ENCODE results near the gene KASH5.
A peak's percentile ranks its signal among the peaks of the same experiment; 100 is the strongest.
"Not testable (repeated sequence)": the region's sequence is repeated elsewhere in the genome, so short reads cannot be mapped to it uniquely, and the experiment has no call there.

Gene KASH5

DNA sequence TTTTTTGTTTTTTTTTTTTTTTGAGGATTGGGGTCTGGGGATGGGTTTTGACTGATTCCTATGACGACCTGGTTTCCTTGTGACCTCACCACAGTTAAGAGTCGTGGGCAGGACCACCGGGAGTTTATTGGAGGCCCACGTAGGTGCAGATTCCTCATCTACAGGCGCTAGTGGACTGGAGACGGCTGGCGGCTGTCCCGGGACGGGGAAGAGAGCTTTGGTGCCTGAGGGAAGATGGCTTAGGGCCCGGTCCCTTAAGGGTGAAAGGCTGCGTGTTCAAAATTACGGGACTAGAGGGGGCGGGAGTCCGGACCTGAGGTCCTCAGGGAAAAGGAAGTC, 25.2 kb upstream of the KASH5 start:
- no peak for DNase-seq

DNA sequence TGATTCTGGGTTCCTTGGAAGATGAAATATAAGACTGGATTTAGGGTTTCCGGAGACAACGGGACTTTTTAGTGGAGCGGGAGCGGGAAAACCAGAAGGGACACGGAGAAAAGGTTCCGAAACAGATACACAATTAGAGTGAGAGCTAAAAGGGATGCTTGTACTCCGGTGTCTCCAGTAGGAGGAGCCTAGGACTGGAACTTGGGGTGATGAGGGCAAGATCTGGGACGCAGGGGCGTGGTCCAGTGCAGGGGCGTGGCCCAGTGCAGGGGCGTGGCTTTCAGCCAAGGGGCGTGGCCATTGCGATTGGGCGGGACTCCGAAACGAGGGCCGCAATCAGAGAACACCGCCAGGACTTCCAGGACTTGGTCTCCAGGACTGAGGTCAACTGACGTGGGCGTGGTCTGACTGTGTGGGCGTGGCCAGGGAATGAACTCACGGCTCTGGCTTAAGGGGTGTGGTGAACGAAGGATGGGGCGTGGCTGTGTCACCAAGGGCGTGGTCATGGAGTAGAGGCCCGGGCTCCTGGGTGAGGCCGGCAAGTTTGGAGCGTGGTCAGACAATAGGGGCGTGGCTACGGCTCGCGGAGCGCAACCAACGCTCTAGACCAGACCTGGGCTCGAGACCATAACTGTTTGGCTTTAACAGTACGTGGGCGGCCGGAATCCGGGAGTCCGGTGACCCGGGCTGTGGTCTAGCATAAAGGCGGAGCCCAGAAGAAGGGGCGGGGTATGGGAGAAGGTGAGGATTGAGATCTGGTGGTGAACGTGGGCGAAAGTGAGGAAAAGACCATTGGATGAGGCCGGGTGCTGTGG, 24.6 kb upstream of the KASH5 start, which contains the start of gene DKKL1:
TSS of gene DKKL1 (plus strand) at position 610 of the 815 bp plus-strand sequence. CDS start at position 732, 122 bp downstream.
- DNase-seq = peak; percentile 70 to 87

DNA sequence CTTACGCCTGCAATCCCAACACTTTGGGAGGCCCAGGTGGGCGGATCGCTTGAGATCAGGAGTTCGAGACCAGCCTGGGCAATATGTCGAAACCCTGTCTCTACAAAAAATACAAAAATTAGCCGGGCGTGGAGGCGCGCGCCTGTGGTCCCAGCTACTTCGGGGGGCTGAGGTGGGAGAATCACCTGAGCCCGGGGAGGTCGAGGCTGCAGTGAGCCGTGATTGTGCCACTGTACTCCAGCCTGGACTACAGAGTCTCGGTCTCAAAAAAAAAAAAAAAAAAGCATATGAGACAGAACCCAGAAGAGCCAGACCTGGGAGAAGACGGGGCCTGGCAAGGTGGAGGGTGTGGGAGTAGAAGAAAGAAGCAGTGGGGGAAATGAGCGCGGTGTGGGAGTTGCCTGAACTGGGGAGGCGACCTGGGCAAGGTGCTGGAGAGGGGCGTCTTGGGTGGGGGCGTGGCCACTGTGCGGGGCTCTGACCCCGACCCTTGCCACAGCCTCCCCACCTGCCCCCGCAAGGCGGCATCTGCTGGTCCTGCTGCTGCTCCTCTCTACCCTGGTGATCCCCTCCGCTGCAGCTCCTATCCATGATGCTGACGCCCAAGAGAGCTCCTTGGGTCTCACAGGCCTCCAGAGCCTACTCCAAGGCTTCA, 23.8 kb upstream of the KASH5 start:
- no peak for DNase-seq

DNA sequence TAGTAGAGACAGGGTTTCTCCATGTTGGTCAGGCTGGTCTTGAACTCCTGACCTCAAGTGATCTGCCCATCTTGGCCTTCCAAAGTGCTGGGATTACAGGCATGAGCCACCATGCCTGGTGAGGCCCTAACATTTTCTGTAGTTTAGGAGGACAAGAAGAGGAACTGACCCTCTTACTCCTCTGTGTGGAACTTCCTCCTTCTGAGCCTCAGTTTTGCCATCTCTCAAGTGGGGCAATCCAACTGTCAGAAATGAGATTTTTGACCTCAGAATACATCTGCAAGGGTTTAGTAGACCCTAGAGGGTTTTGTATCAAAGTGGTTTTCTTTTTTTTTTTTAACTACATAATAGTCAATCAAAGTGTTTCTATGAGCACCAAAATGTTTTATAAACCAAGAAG, 21.9 kb upstream of the KASH5 start:
- no peak for DNase-seq

DNA sequence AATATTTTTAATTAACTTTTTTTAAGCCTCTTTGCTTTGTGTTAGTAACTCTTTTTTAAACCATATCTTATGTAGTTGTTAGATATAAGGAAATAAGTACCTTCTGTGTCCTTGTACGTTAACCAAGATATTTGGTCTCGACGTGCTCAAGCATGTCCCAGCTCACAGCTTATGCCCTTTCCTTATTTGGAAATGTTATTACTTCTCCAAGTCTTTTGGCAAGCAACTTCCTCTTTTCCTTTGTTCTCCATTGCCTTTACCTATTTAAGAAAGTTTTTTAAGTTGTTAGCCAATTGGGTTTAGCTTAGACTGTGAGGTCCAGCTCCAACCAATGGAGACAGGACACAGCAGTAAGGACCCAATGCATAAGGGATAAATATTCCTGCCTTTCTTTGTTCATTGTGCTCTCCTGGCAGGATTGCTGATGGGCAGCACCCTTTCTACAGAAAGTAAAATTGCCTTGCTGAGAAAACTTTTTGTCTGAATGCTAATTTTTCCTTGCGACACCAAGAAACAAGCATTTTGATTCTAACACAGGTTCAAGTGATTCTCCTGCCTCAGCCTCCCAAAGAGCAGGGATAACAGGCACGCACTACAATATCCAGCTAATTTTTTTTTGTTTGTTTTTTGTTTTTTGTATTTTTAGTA, 19.2 kb upstream of the KASH5 start:
- no peak for DNase-seq

DNA sequence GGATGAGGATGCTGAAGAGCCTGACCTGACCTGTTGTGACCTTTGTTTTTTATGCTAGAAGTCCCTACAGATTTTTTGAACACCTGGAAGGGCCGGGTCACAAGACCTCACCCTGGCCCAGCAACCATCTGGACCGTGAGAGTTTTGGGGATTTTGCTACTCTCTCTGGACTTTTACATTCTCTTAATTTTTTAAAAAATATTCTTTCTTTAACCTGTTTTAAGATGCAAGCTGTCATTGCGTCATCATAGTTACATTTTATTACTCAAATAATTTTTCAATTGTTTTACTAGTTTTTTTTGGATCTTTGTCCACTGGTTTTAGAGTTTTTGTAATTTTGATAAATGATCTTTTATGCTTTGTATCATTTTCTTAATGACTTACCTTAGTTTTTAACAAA, 16.9 kb upstream of the KASH5 start:
- DNase-seq = no peak

DNA sequence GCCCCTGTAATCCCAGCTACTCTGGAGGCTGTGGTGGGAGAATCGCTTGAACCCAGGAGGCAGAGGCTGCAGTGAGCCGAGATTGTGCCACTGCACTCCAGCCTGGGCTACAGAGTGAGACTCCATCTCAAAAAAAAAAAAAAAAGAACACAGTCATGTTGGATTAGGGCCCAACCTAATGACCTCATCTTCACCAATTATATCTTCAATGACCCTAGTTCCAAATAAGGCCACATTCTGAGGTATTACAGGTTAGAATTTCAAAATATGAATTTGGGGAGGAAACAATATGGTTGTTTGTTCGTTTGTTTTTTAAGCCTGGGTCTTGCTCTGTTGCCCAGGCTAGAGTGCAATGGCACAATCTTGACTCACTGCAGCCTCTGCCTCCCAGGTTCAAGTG, 14.9 kb upstream of the KASH5 start:
- DNase-seq = not testable (repeated sequence)

DNA sequence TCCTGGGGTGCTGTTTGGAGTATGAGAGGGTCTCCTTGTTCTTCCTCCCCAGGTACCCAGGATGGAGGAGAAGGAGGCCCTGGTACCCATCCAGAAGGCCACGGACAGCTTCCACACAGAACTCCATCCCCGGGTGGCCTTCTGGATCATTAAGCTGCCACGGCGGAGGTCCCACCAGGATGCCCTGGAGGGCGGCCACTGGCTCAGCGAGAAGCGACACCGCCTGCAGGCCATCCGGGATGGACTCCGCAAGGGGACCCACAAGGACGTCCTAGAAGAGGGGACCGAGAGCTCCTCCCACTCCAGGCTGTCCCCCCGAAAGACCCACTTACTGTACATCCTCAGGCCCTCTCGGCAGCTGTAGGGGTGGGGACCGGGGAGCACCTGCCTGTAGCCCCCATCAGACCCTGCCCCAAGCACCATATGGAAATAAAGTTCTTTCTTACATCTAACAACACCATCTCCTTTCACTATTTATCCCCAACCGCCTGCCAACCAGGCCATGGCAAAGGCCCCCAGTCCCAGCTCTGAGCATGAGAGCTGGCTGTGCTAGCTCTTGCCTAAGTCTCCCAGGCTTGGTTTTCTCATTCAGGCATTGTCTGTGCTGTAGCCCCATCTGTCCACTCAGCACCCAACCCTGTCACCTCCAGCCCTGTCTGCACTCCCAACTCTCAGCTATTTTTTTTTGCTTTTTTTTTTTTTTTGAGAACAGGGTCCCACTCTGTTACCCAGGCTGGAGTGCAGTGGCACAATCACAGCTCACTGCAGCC, 13.2 kb upstream of the KASH5 start:
- DNase-seq = no peak

DNA sequence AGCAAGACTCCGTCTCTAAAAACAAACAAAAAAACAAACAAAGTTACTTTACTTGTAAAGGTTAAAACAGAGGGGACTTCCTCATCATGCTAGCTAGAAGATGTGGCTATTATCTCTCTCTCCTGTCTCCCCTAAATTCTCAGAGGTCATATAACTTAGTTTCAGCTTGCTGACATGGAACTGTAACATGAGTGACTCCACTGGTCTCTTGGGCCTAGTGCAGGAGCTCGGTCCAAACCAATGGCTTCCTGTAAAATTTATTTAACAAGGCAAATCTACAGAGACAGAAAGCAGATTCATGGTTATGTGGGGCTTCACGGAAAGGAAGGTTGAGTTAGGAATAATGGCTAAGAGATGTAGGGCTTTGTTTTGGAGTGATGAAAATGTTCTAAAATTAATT, 9.5 kb upstream of the KASH5 start:
- no peak for DNase-seq

DNA sequence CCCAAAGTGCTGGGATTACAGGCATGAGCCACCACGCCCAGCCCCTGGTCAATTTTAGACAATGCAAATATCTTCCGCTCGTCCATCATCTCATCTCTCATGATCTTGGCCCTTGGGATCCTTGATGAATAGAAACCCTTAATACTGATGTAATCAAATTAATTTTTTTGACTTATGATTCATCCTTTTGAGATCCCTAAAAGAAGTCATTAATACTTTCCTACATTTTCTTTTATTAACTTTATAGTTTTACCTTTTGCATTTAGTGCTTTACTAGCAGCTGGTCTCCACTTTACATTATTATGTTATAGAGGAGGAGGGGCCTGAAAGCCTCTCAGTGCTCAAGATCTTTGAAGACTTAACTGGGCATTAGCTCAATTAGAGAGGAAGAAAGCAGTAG, 7.7 kb upstream of the KASH5 start:
- no peak for DNase-seq

DNA sequence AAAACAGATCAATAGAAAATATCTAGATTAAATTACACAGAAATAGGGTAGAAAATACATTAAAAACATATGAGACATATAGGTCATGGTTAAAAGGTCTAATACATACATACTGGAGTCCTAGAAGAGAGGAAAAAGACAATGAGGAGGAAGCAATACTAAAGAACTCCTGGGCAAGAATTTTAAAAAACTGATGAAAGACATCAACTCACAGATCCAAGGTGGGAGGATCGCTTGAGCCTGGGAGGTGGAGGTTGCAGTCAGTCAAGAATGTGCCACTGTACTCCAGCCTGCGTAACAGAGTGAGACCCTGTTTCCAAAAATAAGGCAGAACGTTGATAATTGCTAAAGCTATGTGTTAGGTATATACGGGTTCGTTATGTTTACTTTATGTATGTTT, 5.4 kb upstream of the KASH5 start:
- no peak for DNase-seq

DNA sequence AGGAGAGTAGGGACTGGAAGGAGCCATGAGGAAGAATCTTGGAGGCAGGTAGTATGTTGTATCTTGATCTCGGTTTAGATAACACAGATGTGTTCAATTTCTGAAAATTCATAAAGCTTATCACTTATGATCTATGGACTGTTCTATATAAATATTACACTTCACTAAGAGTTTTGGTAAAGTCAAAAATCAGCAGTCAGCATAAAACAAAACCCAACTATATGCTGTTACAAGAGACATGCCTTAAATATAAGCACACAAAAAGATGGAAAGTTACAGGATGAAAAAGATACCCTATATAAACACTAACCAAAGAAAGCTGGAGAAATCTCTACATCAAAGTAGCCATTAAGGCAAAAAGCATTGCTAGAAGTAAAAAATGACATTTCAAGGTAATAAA, 4.5 kb upstream of the KASH5 start:
- no peak for DNase-seq

DNA sequence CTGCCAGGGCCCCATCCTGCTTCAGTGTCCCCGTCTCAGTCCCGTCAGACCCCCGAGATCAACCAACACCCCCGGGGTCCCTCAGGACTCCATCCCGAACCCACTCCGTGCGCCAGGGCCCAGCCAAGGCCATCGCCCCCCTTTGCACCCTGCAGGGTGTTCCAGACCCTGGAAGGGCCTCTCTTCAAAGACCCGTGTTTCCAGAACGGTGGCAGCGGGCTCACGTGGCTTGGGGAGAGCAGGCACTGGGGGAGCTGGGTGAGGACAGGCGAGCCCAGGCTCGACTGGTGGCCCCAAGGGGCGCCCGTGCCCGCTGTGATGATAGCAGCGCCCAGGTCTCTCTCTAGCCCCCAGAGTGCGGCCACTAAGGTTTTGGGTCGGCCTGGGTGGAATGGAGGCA, 1.4 kb downstream of the KASH5 start:
- no peak for DNase-seq

DNA sequence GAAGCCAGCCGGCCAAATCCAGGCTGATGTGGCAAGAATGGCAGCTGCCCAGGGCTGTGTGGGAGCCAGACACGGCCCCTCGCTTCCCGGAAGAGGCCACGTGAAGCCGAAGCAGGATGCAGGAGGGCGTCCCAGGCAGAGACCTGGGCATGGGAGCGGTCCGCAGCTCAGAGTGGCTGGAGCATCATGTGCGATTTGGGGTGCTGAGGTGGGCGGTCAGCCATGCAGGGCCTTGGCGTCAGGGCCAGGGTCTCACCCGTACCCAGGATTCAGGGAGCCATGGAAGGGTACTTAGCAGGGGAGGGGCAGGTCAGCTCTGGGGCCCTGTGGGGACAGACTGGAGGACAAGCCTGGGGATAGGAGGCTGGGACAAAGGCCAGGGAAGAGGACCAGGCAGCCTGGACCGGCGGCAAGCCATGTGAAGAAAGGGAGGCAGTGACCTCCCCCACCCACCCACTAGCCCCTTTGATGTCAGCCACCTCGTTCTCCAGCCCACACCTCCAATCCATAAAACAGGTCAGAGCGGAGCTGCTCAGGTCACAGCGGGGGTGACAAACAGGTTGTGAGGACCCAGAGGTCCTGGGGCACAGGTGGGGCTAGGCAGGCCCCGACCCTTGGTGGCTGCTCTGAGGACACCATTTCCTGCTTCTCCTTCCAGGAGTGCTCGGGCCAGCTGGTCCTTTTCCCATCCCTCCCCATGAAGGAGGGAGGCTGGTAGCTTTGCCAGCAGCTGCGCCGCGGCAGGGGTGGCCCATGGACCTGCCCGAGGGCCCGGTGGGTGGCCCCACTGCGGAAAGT, 2.3 kb downstream of the KASH5 start:
- no peak for DNase-seq

DNA sequence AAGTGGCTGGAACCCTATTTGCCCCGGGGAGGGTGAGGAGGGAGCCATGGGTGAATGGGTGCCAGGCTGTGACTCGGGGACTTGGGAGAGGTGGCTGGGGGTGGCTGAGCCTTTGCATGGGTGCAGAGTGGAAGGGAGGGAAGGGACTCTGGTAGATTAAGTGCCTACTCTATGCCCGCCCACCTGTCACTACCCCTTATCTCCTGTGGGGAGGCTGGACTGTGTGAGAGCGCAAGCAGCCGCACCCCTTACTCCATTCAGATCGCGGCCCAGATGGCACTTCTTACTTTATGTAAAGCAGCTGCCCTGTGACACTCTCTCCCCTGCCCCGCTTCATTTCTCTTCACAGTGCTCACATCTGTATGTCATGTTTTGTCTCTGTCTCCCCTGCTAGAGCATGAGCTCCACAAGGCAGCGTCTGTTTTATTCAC, 2.9 kb downstream of the KASH5 start:
- DNase-seq = no peak

DNA sequence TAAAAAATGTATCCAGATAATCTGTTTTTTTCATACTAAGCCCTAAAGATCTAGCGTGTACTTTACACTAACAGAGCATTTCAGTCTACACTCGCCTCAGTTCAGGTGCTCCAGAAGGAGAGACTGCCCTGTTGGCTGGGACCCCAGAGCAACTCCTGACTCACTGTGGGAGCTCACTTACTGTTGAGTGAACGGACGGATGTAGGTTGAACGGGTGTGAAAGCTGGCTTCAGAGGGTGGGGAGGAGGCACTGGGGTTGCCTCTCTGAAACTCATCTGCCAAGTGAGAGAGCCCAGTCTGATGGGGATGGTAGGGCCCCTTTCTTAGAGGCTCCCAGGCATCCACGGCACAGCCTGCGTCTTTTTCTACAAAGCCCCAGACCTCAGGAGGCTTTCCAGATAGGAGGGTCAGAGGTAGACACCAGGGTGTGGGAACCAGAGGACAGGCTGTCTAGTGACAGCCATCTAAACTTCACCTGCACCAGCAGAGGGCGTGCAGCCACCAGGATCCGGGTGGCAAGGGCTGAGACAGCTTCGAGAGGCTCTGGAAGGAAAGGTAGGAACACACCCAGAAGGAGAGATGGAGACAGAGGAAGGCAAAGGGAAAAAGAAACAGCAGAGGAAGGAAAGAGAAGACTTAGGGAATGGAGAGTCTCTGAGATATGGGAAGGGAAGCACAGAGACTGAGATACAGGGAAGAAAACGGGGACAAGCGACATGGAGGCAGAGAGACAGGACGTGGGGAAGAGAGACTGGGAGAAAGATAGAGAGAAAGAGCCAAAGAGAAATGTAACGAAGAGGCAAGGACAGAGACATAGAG, 3.7 kb downstream of the KASH5 start:
- DNase-seq = peak; percentile 81 to 83

DNA sequence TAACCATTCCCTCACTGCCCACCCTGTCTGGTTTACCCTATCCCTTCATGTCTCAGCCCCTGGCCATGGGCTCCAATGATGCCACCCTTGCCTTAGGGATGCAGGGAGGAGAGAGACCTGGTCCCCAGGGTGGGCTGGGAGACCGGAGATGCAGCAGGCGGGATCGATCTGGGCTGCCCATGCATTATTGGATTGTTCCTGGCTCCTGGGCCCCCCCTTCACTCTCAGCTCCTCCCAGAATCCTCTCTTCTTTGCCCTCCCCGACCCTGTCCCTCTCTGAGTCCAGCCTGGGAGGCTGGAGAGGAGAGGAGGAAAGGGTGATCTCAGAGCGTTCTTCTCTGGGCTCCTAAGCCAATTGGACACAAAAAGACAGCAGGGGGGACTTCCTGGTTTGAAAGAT, 5.8 kb downstream of the KASH5 start:
- no peak for DNase-seq

DNA sequence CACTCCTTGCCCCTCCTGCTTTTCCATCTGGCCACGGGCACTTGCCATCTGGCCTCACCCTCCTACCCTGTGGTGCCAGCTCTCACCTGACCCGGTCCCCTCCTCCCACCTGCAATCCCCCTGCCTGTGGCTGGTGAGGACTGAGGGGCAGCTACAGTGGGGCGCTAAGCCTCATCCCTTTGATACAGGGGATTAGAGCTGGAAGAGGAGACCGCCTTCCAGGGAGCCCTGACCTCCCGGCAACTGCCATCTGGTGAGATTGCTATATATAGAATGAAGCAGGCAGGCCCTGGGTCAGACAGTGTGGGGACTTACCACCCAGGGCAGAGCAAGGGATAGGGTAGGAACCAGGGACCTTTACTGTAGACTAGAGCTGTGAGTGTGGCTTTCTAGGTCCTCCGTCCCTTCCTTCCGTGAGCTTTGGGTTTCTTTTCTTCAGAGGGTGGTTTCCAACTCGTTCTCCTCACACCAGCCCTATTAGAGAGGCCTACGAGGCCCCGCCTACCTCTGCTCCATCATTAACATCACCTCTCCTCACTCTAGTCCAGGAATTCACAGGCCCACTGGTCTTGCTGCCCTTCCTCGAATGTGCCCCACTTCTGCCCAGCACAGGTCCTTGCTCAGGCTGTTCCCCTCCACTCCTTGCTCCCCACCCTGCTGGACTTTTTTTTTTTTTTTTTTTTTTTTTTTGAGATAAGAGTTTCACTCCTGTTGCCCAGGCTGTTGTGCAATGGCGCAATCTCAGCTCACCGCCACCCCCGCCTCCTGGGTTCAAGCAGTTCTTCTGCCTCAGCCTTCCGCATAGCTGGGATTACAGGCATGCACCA, 7.7 kb downstream of the KASH5 start:
- no peak for DNase-seq

DNA sequence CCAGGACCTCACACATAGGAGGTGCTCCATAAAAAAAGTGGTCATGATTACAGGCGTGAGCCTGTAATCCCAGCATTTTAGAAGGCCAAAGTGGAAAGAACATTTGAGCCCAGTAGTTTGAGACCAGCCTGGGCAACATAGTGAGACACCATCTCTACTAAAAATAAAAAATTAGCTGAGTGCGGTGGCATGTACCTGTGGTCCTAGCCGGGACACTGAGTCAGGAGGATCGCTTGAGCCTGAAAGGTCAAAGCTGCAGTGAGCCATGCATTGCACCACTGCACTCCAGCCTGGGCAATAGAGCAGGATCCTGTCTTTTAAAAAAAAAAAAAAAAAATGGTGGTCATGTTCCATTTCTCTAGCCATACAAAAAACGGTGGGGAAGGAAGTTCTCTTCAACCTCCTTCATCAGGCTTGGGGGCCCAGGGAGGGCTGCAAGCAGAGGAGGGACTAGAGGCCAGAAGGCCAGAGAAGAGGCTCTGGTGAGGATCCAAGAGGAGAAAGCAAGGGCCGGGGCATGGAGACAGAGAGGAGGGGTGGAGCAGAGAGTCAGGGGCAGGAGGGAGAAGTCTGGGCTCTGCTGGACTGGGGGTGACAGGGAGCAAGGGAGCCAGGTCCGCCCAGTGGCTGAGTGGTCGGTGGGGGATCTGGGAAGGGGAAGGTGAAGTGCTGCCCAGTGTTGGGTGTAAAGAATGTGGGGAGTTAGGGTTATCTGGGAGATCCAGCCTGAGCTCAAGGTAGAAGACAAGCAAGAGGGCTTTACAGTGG, 8.9 kb downstream of the KASH5 start:
- DNase-seq = no peak
